WTC11 (cell line): ENCODE measurements around the gene PKMYT1. TPM values are rescaled to one million over a fixed set of nuclear protein-coding genes. Genes with fewer than 3 reads are reported as not detected.

Experiments used
- ATAC-seq: fragments of 200-7000 bp; cut with Tn5 transposase; 2 replicates; pipeline ENCODE4 v1.10.0; 2021; ENCODE audit warnings: mild to moderate bottlenecking, moderate library complexity
- CTCF ChIA-PET: fragments of 300-600 bp; sonication (Branson Sonifier 250); formaldehyde crosslinking; loops from one replicate; lab custom pipeline; 2021; ENCODE audit warnings: antibody characterized with exemption; lab: Charles Lee
- POLR2A ChIA-PET: fragments of 350-600 bp; sonication (Branson Sonifier 250); formaldehyde crosslinking; loops from one replicate; lab custom pipeline; 2021; ENCODE audit warnings: antibody characterized with exemption; lab: Charles Lee
- DNase-seq: peaks from one replicate; pipeline ENCODE4 v3.0.0; 2021; ENCODE audit warnings: low spot score
- H3K27ac Mint-ChIP-seq: 2 replicates; pipeline ENCODE4 v1.8.0; 2021; ENCODE audit warnings: mixed read lengths
- H3K27me3 Mint-ChIP-seq: 2 replicates; pipeline ENCODE4 v1.8.0; 2021; ENCODE audit warnings: low read depth, mild to moderate bottlenecking, moderate library complexity, mixed read lengths
- H3K36me3 Mint-ChIP-seq: 2 replicates; pipeline ENCODE4 v1.8.0; 2021; ENCODE audit warnings: mixed read lengths
- H3K4me1 Mint-ChIP-seq: 2 replicates; pipeline ENCODE4 v1.8.0; 2022; ENCODE audit warnings: mixed read lengths
- H3K4me3 Mint-ChIP-seq: 2 replicates; pipeline ENCODE4 v1.8.0; 2021; ENCODE audit warnings: mild to moderate bottlenecking, moderate library complexity, mixed read lengths
- H3K9me3 Mint-ChIP-seq: 2 replicates; pipeline ENCODE4 v1.8.0; 2021; ENCODE audit warnings: mixed read lengths
- ETV6 ChIP-seq: sonication (generic); formaldehyde crosslinking; IDR thresholded peaks from 2 replicates; pipeline ENCODE4 v1.8.1; 2022; ENCODE audit warnings: mild to moderate bottlenecking, missing genetic modification reagents
- FOXK1 ChIP-seq: sonication (generic); formaldehyde crosslinking; IDR thresholded peaks from 2 replicates; pipeline ENCODE4 v1.8.0; 2022; ENCODE audit warnings: mild to moderate bottlenecking, moderate library complexity, missing genetic modification reagents
- HMGXB4 ChIP-seq: sonication (generic); formaldehyde crosslinking; IDR thresholded peaks from 2 replicates; pipeline ENCODE4 v1.8.1; 2023; ENCODE audit warnings: mild to moderate bottlenecking, moderate library complexity, missing genetic modification reagents
- MAX ChIP-seq: sonication (generic); formaldehyde crosslinking; IDR thresholded peaks from 2 replicates; pipeline ENCODE4 v1.8.0; 2022; ENCODE audit warnings: mild to moderate bottlenecking, missing genetic modification reagents
- RELA ChIP-seq: sonication (generic); formaldehyde crosslinking; IDR thresholded peaks from 2 replicates; pipeline ENCODE4 v1.8.1; 2022; ENCODE audit warnings: missing genetic modification reagents, mild to moderate bottlenecking, borderline replicate concordance
- SOX15 ChIP-seq: fragments of 250-450 bp; sonication (Bioruptor Pico); IDR thresholded peaks from 2 replicates; pipeline ENCODE4 v1.9.0; 2021; ENCODE audit warnings: mild to moderate bottlenecking
- SP1 ChIP-seq: sonication (generic); formaldehyde crosslinking; conservative IDR thresholded peaks from 2 replicates; pipeline ENCODE4 v1.8.1; 2022; ENCODE audit warnings: missing genetic modification reagents
- TEAD4 ChIP-seq: sonication (generic); formaldehyde crosslinking; IDR thresholded peaks from 2 replicates; pipeline ENCODE4 v1.8.0; 2022; ENCODE audit warnings: mild to moderate bottlenecking, missing genetic modification reagents
- ZMAT4 ChIP-seq: fragments of 250-450 bp; sonication (Bioruptor Pico); IDR thresholded peaks from 2 replicates; pipeline ENCODE4 v1.9.0; 2021; ENCODE audit warnings: mild to moderate bottlenecking
- total RNA-seq: library from RNA; stranded (reverse); gene quantifications from 3 replicates; pipeline ENCODE4 v1.2.3, GENCODE V29; 2021
- TF ChIP-seq, protein P1 (sequence below): sonication (generic); formaldehyde crosslinking; IDR thresholded peaks from 2 replicates; pipeline ENCODE4 v1.8.1; 2023; ENCODE audit warnings: mild to moderate bottlenecking, missing genetic modification reagents, borderline replicate concordance
- TF ChIP-seq, protein P2 (sequence below): fragments of 200-600 bp; IDR thresholded peaks from 2 replicates; pipeline ENCODE4 v1.8.0; 2022; ENCODE audit warnings: antibody characterized with exemption
- TF ChIP-seq, protein P3 (sequence below): sonication (generic); formaldehyde crosslinking; IDR thresholded peaks from 2 replicates; pipeline ENCODE4 v1.8.1; 2022; ENCODE audit warnings: missing genetic modification reagents, borderline replicate concordance

The PKMYT1 gene
- total RNA-seq, 1 experiment from 2014 or later, result 120 TPM

DNA sequence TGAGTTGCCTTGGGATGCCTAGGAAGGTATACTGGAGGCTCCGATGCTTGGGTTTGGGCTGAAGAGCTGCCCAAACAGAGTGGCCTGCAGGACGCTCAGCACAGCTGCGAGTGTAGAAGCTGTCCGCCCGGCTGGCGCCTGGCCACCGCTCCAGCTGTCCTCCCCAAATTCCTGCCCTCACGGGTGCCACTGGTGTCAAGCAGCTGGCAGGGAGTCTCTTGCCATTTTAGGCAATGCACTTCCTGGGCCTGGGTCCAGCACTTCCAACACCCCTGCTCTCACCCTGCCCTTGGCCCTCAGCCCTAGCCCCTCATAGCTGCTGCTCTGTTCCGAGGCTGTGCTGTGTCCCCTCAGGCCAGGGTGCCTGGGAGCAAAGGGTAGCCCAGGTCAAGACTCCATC is 5.2 kb upstream of the PKMYT1 start (continued):
- TF ChIP-seq, protein P1, sequence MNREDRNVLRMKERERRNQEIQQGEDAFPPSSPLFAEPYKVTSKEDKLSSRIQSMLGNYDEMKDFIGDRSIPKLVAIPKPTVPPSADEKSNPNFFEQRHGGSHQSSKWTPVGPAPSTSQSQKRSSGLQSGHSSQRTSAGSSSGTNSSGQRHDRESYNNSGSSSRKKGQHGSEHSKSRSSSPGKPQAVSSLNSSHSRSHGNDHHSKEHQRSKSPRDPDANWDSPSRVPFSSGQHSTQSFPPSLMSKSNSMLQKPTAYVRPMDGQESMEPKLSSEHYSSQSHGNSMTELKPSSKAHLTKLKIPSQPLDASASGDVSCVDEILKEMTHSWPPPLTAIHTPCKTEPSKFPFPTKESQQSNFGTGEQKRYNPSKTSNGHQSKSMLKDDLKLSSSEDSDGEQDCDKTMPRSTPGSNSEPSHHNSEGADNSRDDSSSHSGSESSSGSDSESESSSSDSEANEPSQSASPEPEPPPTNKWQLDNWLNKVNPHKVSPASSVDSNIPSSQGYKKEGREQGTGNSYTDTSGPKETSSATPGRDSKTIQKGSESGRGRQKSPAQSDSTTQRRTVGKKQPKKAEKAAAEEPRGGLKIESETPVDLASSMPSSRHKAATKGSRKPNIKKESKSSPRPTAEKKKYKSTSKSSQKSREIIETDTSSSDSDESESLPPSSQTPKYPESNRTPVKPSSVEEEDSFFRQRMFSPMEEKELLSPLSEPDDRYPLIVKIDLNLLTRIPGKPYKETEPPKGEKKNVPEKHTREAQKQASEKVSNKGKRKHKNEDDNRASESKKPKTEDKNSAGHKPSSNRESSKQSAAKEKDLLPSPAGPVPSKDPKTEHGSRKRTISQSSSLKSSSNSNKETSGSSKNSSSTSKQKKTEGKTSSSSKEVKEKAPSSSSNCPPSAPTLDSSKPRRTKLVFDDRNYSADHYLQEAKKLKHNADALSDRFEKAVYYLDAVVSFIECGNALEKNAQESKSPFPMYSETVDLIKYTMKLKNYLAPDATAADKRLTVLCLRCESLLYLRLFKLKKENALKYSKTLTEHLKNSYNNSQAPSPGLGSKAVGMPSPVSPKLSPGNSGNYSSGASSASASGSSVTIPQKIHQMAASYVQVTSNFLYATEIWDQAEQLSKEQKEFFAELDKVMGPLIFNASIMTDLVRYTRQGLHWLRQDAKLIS (CRISPR knock-in tag), result no peak

- peak; percentile 31 for ATAC-seq
- Mint-ChIP-seq H3K27me3 (peaks cover 6% of the 10 kb centered on the region; the same call in 1 of the 2 replicates), H3K9me3 (no peaks in the 10 kb centered on the region), H3K4me3 (peak overlapping the region; percentile 45), H3K4me1 (peaks cover 26% of the 10 kb centered on the region), H3K27ac (0 out of 2 replicates have a peak overlapping the region, but pooled peaks have one; percentile 53), H3K36me3 (no peaks in the 10 kb centered on the region)
- POLR2A ChIA-PET, result interaction anchor here (1.0 to 1.5 kb wide), 2 partner anchors 9 to 24 kb away, joined by 3 to 4 read pairs; no protein-coding TSS in a partner anchor
- TF ChIP-seq TEAD4 (CRISPR knock-in tag) (no peak), RELA (CRISPR knock-in tag) (no peak), MAX (CRISPR knock-in tag) (peak; percentile 40; the same call in 1 of the 2 replicates), SP1 (CRISPR knock-in tag) (peak; percentile 42; the same call in 1 of the 2 replicates), HMGXB4 (peak; percentile 57; the same call in 1 of the 2 replicates), FOXK1 (CRISPR knock-in tag) (0 out of 2 replicates have a peak, but pooled peaks have one; percentile 17), ETV6 (CRISPR knock-in tag) (peak; percentile 60; the same call in 1 of the 2 replicates), SOX15 (CRISPR knock-in tag) (no peak), ZMAT4 (no peak)
- TF ChIP-seq, protein P2, sequence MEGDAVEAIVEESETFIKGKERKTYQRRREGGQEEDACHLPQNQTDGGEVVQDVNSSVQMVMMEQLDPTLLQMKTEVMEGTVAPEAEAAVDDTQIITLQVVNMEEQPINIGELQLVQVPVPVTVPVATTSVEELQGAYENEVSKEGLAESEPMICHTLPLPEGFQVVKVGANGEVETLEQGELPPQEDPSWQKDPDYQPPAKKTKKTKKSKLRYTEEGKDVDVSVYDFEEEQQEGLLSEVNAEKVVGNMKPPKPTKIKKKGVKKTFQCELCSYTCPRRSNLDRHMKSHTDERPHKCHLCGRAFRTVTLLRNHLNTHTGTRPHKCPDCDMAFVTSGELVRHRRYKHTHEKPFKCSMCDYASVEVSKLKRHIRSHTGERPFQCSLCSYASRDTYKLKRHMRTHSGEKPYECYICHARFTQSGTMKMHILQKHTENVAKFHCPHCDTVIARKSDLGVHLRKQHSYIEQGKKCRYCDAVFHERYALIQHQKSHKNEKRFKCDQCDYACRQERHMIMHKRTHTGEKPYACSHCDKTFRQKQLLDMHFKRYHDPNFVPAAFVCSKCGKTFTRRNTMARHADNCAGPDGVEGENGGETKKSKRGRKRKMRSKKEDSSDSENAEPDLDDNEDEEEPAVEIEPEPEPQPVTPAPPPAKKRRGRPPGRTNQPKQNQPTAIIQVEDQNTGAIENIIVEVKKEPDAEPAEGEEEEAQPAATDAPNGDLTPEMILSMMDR, result peak; percentile 85
- peak; percentile 92 for DNase-seq
- CTCF ChIA-PET, result interaction anchor here (0.9 to 3.9 kb wide), 11 partner anchors 12 to 132 kb away, joined by 3 to 43 read pairs (median 5); partner anchors contain the start of gene KREMEN2
These were observed 3.5 kb upstream of the PKMYT1 start for GRCh38 chr16:2983706-2984136.

GRCh38 chr16:2982402-2982801 is 2.2 kb upstream of the PKMYT1 start:
- POLR2A ChIA-PET, result interaction anchor here (1.0 to 2.8 kb wide), 2 partner anchors 13 to 25 kb away, joined by 3 to 11 read pairs; partner anchors contain the start of gene PAQR4
- Mint-ChIP-seq H3K9me3 (no peaks in the 10 kb centered on the region), H3K4me1 (peaks cover 24% of the 10 kb centered on the region), H3K27me3 (peaks cover 6% of the 10 kb centered on the region; the same call in 1 of the 2 replicates), H3K27ac (peak overlapping the region; percentile 75), H3K4me3 (peak overlapping the region; percentile 79), H3K36me3 (no peaks in the 10 kb centered on the region)
- TF ChIP-seq, protein P3, sequence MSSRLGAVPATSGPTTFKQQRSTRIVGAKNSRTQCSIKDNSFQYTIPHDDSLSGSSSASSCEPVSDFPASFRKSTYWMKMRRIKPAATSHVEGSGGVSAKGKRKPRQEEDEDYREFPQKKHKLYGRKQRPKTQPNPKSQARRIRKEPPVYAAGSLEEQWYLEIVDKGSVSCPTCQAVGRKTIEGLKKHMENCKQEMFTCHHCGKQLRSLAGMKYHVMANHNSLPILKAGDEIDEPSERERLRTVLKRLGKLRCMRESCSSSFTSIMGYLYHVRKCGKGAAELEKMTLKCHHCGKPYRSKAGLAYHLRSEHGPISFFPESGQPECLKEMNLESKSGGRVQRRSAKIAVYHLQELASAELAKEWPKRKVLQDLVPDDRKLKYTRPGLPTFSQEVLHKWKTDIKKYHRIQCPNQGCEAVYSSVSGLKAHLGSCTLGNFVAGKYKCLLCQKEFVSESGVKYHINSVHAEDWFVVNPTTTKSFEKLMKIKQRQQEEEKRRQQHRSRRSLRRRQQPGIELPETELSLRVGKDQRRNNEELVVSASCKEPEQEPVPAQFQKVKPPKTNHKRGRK (CRISPR knock-in tag), result 0 out of 2 replicates have a peak, but pooled peaks have one; percentile 73
- no peak for TF ChIP-seq MAX (CRISPR knock-in tag)
- ATAC-seq (no peak), DNase-seq (no peak)
- CTCF ChIA-PET, result interaction anchor here (0.6 to 3.9 kb wide), 16 partner anchors 9 to 107 kb away, joined by 3 to 43 read pairs (median 4); partner anchors contain the start of genes KREMEN2 and TNFRSF12A
